K562 (cell line): Measurements from ENCODE around the gene CEP192. TPM values are rescaled to one million over a fixed set of nuclear protein-coding genes. Genes with fewer than 3 reads are reported as not detected.

Experiments used
- CCNT2 ChIP-seq: IDR thresholded peaks from 2 replicates; pipeline ENCODE4 v1.6.1; 2011; ENCODE audit warnings: borderline replicate concordance, low read depth, mild to moderate bottlenecking, moderate library complexity, mixed read lengths, low read length; ENCODE audit not compliant: insufficient read length; ENCODE audit errors: extremely low read depth
- DACH1 ChIP-seq: fragments of 450-650 bp; IDR thresholded peaks from 2 replicates; pipeline ENCODE4 v1.6.1; 2018; ENCODE audit not compliant: partially characterized antibody
- ELK1 ChIP-seq: sonication (generic); formaldehyde crosslinking; IDR thresholded peaks from 2 replicates; pipeline ENCODE4 v1.8.1; 2022; ENCODE audit warnings: missing genetic modification reagents
- FOSL1 ChIP-seq: fragments of 200-800 bp; sonication (Bioruptor generic); conservative IDR thresholded peaks from 2 replicates; pipeline ENCODE4 v1.6.1; 2016; ENCODE audit warnings: missing genetic modification characterization, missing compliant biosample characterization
- GTF2E2 ChIP-seq: fragments of 200-800 bp; sonication (Bioruptor generic); IDR thresholded peaks from 2 replicates; pipeline ENCODE4 v1.6.1; 2016; ENCODE audit warnings: missing genetic modification characterization, missing compliant biosample characterization
- HMG20A ChIP-seq: fragments of 450-650 bp; formaldehyde crosslinking; conservative IDR thresholded peaks from 2 replicates; pipeline ENCODE4 v1.4.0; 2020; ENCODE audit warnings: mild to moderate bottlenecking, mixed read lengths
- JUND ChIP-seq, 2 experiments: IDR thresholded peaks; 2 replicates in 1 of 2; 3 replicates in 1 of 2; pipeline ENCODE4 v1.6.1; 2011; ENCODE audit warnings: borderline replicate concordance in 2 of 2, low read depth in 2 of 2, low read length in 2 of 2, improper control_type of control experiment in 1 of 2, missing biosample characterization in 1 of 2, missing genetic modification characterization in 1 of 2, missing genetic modification reagents in 1 of 2
- MAZ ChIP-seq, 2 experiments: fragments of 450-650 bp in 1 of 2; sonication (generic) in 1 of 2; formaldehyde crosslinking; IDR thresholded peaks in 1 of 2; conservative IDR thresholded peaks in 1 of 2; 2 replicates each; pipeline versions ENCODE4 v1.4.0 to v1.5.0; 2020; ENCODE audit warnings: mild to moderate bottlenecking in 1 of 2, missing genetic modification reagents in 1 of 2
- MXD1 ChIP-seq: fragments of 250-450 bp; sonication (Bioruptor Pico); IDR thresholded peaks from 2 replicates; pipeline ENCODE4 v1.8.0; 2021; ENCODE audit warnings: borderline replicate concordance, mild to moderate bottlenecking, moderate library complexity; ENCODE audit not compliant: poor library complexity, severe bottlenecking
- NCOA2 ChIP-seq, 2 experiments: fragments of 450-650 bp; IDR thresholded peaks; 2 replicates each; pipeline ENCODE4 v1.6.1; 2018; ENCODE audit warnings: mild to moderate bottlenecking in 2 of 2, moderate library complexity in 1 of 2; ENCODE audit not compliant: partially characterized antibody in 2 of 2
- PRDM10 ChIP-seq: fragments of 450-650 bp; IDR thresholded peaks from 2 replicates; pipeline ENCODE4 v1.6.1; 2018; ENCODE audit not compliant: partially characterized antibody
- SP1 ChIP-seq: sonication (generic); formaldehyde crosslinking; IDR thresholded peaks from 2 replicates; pipeline ENCODE4 v1.8.1; 2022; ENCODE audit warnings: mild to moderate bottlenecking, missing genetic modification reagents
- TAF15 ChIP-seq: fragments of 200-400 bp; formaldehyde crosslinking; IDR thresholded peaks from 2 replicates; pipeline ENCODE4 v1.6.1; 2017; ENCODE audit warnings: mild to moderate bottlenecking, low read depth, low read length, moderate library complexity
- XRCC5 ChIP-seq: fragments of 200-400 bp; formaldehyde crosslinking; IDR thresholded peaks from 2 replicates; pipeline ENCODE4 v1.6.1; 2017; ENCODE audit warnings: low read depth, mild to moderate bottlenecking, low read length
- ZC3H8 ChIP-seq: fragments of 450-650 bp; IDR thresholded peaks from 2 replicates; pipeline ENCODE4 v1.6.1; 2017
- ZFP1 ChIP-seq: fragments of 450-650 bp; formaldehyde crosslinking; IDR thresholded peaks from 2 replicates; pipeline ENCODE4 v1.4.0; 2020; ENCODE audit warnings: mild to moderate bottlenecking, mixed read lengths
- ZFP36 ChIP-seq: fragments of 150-350 bp; IDR thresholded peaks from 2 replicates; pipeline ENCODE4 v1.6.1; 2018; ENCODE audit warnings: low read length, low read depth; ENCODE audit not compliant: partially characterized antibody
- ZNF583 ChIP-seq: fragments of 250-450 bp; sonication (Bioruptor Pico); IDR thresholded peaks from 2 replicates; pipeline ENCODE4 v1.4.0; 2020
- ZNF785 ChIP-seq: fragments of 250-450 bp; sonication (Bioruptor Pico); IDR thresholded peaks from 2 replicates; pipeline ENCODE4 v1.4.0; 2020; ENCODE audit warnings: mild to moderate bottlenecking
- polyA plus RNA-seq, 8 experiments: library from polyadenylated mRNA; depleted of rRNA in 4 of 8; stranded (reverse) in 5 of 8; unstranded in 3 of 8; fragments of >200 nt; fragmentation: Nextera tagmentation in 2 of 8; fragmentation: Illumina TruSeq in 1 of 8; extraction: Ambion mirVana in 2 of 8; extraction: Trizol in 1 of 8; gene quantifications; 2 replicates each; pipeline versions ENCODE4 v1.2.1 to v1.2.3, GENCODE V29; 2011 to 2014; ENCODE audit warnings: inconsistent platforms in 1 of 8, missing spikeins in 1 of 8
- total RNA-seq, 7 experiments: library from RNA; depleted of rRNA in 6 of 7; stranded (reverse); fragments of >200 nt in 6 of 7; fragmentation: Illumina TruSeq in 2 of 7; extraction: Trizol in 2 of 7; gene quantifications; 2 replicates each; pipeline versions ENCODE4 v1.2.1 to v1.2.3, GENCODE V29; 2011 to 2021; ENCODE audit warnings: low replicate concordance in 1 of 7
- TF ChIP-seq, protein P1 (sequence below): sonication (generic); formaldehyde crosslinking; IDR thresholded peaks from 2 replicates; pipeline ENCODE4 v1.8.0; 2023; ENCODE audit warnings: mild to moderate bottlenecking, missing genetic modification reagents

Gene CEP192
- total and polyA plus RNA-seq, 9 of the 15 experiments (the other 6 are each of a cell fraction or from before 2014, with no cell fraction given), result 14.4 to 54.4 (median 35.8) TPM

GRCh38 chr18:12990967-12991820, at the start of gene CEP192 (continued):
- TF ChIP-seq TAF15 (no peak), GTF2E2 (tag) (no peak; the same call in 1 of the 2 replicates), XRCC5 (0 out of 2 replicates have a peak, but pooled peaks have one; percentile 37), ZFP36 (no peak), ZC3H8 (no peak), HMG20A (CRISPR knock-in tag) (no peak), SP1 (CRISPR knock-in tag) (peak; percentile 67), DACH1 (no peak), ZNF785 (CRISPR knock-in tag) (no peak), ELK1 (no peak), FOSL1 (peak; percentile 46), NCOA2 (IDR thresholded peaks at IDR 0.05; ENCODE audit: partially characterized antibody in 2 of 2) (no peak), JUND (IDR thresholded peaks at IDR 0.05; ENCODE audit: borderline replicate concordance, low read depth, low read length) (peak; percentile 51; the same call in 1 of the 2 replicates), JUND (tag; IDR thresholded peaks at IDR 0.05; ENCODE audit: borderline replicate concordance, low read depth, low read length) (peak; percentile 16; the same call in 1 of the 3 replicates), MAZ (CRISPR knock-in tag; conservative IDR thresholded peaks at IDR 0.05 in 1 of 2, IDR thresholded peaks at IDR 0.05 in 1 of 2) (peak; percentile 84 to 88), ZNF583 (CRISPR knock-in tag) (0 out of 2 replicates have a peak, but pooled peaks have one; percentile 44), CCNT2 (no peak), MXD1 (CRISPR knock-in tag) (no peak), PRDM10 (peak; percentile 92), ZFP1 (no peak)
- TF ChIP-seq, protein P1, sequence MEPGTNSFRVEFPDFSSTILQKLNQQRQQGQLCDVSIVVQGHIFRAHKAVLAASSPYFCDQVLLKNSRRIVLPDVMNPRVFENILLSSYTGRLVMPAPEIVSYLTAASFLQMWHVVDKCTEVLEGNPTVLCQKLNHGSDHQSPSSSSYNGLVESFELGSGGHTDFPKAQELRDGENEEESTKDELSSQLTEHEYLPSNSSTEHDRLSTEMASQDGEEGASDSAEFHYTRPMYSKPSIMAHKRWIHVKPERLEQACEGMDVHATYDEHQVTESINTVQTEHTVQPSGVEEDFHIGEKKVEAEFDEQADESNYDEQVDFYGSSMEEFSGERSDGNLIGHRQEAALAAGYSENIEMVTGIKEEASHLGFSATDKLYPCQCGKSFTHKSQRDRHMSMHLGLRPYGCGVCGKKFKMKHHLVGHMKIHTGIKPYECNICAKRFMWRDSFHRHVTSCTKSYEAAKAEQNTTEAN, result peak; percentile 75; the same call in 1 of the 2 replicates
